ENCODE results near the gene SVOP. TPM values are rescaled to one million over a fixed set of nuclear protein-coding genes. Genes with fewer than 3 reads are reported as not detected.
A peak's percentile ranks its signal among the peaks of the same experiment; 100 is the strongest.

The SVOP gene
- total and polyA plus RNA-seq, 2 of the 4 experiments (the other 2 are of a cell fraction), result not detected

DNA sequence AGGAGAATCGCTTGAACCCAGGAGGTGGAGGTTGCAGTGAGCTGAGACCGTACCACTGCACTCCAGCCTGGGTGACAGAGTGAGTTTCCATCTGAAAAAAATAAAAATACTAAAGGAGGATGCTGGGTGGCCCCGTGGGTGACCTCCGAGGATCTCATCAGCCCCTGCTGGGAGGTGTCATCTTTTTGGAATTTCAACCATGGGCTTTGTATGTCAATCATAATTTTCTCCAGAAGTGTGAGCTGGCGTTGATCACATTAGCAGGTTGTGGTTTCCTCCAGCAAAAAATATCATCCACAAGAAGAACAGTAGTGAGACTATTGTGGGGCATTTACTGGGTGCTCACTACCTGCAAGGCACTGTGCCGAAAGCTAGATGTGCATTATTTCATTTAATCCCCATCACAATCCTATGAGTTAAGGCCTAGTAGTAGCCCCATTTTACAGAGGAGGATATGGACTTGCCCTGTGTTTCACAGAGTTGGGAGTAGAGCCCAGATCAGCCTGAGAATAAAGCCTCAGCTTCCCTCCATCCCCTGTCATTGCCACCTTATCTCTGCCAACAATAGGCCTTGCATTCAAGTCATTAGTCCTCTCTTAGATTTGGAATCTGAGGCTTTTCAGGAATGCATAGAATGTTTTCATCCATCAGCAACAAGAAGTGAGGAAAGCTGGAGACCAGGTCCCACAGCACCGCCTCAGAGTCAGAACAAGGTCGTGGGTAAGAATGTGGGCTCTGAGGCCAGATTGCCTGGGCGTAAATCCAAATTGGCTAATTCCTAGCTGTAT, 39.8 kb downstream of the SVOP start:
- Histone ChIP-seq H3K36me3 (ENCODE audit: control insufficient read depth, insufficient read depth, low read length) (no peaks in the 10 kb centered on the region), H4K20me1 (ENCODE audit: insufficient read depth, low read length) (no peaks in the 10 kb centered on the region), H2BK120ac (ENCODE audit: low read depth, low read length) (no peak overlapping the region), H3K79me1 (ENCODE audit: low read depth in 1 of 2, low read length in 2 of 2) (no peaks in the 10 kb centered on the region), H3K56ac (ENCODE audit: extremely low read depth, insufficient read depth, low read length) (no peak overlapping the region), H3K23ac (ENCODE audit: low read depth, low read length) (no peak overlapping the region), H2BK5ac (ENCODE audit: low read depth, low read length, poor library complexity, severe bottlenecking) (no peak overlapping the region), H4K8ac (ENCODE audit: low read depth in 2 of 2, low read length in 2 of 2) (no peak overlapping the region), H2AK9ac (replicated peaks; ENCODE audit: low read depth, low read length, poor library complexity) (no peak overlapping the region), H3K9me1 (ENCODE audit: insufficient read depth, low read length) (no peaks in the 10 kb centered on the region), H3K4me1 (ENCODE audit: control insufficient read depth, insufficient read depth, low read length) (no peaks in the 10 kb centered on the region), H3K18ac (ENCODE audit: low read depth, low read length) (no peak overlapping the region), H3K9ac (ENCODE audit: low read depth, low read length) (no peak overlapping the region), H2AK5ac (ENCODE audit: low read depth, low read length) (no peak overlapping the region), H3K4ac (ENCODE audit: low read depth, low read length) (no peak overlapping the region), H3K9me3 (ENCODE audit: control insufficient read depth, insufficient read depth, low read length) (no peaks in the 10 kb centered on the region), H3K14ac (replicated peaks; ENCODE audit: low read depth, low read length) (no peak overlapping the region), H4K5ac (ENCODE audit: low read depth, low read length) (no peak overlapping the region), H3K4me2 (ENCODE audit: low read depth, low read length) (no peak overlapping the region), H2BK20ac (ENCODE audit: low read depth, low read length) (no peak overlapping the region), H4K91ac (ENCODE audit: insufficient read depth, low read depth, low read length) (no peak overlapping the region), H3K27ac (ENCODE audit: insufficient read depth, low read length) (no peak overlapping the region), H3K4me3 (ENCODE audit: insufficient read depth, low read depth, low read length) (no peak overlapping the region), H2AFZ (replicated peaks; ENCODE audit: low read length, poor library complexity) (no peak overlapping the region), H2BK15ac (ENCODE audit: low read depth, low read length) (no peak overlapping the region), H3K27me3 (ENCODE audit: control insufficient read depth, insufficient read depth, low read length) (peaks cover 11% of the 10 kb centered on the region)
- TF ChIP-seq POLR2A (IDR thresholded peaks at IDR 0.05; ENCODE audit: low read depth, low read length), result no peak
- TF ChIP-seq, protein P1, sequence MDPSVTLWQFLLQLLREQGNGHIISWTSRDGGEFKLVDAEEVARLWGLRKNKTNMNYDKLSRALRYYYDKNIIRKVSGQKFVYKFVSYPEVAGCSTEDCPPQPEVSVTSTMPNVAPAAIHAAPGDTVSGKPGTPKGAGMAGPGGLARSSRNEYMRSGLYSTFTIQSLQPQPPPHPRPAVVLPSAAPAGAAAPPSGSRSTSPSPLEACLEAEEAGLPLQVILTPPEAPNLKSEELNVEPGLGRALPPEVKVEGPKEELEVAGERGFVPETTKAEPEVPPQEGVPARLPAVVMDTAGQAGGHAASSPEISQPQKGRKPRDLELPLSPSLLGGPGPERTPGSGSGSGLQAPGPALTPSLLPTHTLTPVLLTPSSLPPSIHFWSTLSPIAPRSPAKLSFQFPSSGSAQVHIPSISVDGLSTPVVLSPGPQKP (IDR thresholded peaks at IDR 0.05; ENCODE audit: borderline replicate concordance, low read depth, low read length), result no peak
- TF ChIP-seq, protein P2, sequence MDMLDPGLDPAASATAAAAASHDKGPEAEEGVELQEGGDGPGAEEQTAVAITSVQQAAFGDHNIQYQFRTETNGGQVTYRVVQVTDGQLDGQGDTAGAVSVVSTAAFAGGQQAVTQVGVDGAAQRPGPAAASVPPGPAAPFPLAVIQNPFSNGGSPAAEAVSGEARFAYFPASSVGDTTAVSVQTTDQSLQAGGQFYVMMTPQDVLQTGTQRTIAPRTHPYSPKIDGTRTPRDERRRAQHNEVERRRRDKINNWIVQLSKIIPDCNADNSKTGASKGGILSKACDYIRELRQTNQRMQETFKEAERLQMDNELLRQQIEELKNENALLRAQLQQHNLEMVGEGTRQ (IDR thresholded peaks at IDR 0.05; ENCODE audit: low read depth, low read length), result no peak
- no peak for TF ChIP-seq CHD1 (IDR thresholded peaks at IDR 0.05; ENCODE audit: low read depth, low read length)
- TF ChIP-seq NFE2L2 (IDR thresholded peaks at IDR 0.05; ENCODE audit: low read depth, low read length), result no peak
- no peak for TF ChIP-seq MAFK (IDR thresholded peaks at IDR 0.05; ENCODE audit: low read depth, low read length)
- no peak for TF ChIP-seq MAZ (IDR thresholded peaks at IDR 0.05; ENCODE audit: borderline replicate concordance, low read depth, low read length)
- TF ChIP-seq FOS (IDR thresholded peaks at IDR 0.05; ENCODE audit: low read depth, low read length), result no peak
- TF ChIP-seq RFX5 (IDR thresholded peaks at IDR 0.05; ENCODE audit: low read depth, low read length), result no peak
- no peak for TF ChIP-seq BHLHE40 (IDR thresholded peaks at IDR 0.05; ENCODE audit: low read depth, low read length)
- TF ChIP-seq RCOR1 (IDR thresholded peaks at IDR 0.05; ENCODE audit: insufficient replicate concordance, low read length), result no peak
- TF ChIP-seq SMC3 (IDR thresholded peaks at IDR 0.05; ENCODE audit: low read depth, low read length), result no peak
- TF ChIP-seq, protein P3, sequence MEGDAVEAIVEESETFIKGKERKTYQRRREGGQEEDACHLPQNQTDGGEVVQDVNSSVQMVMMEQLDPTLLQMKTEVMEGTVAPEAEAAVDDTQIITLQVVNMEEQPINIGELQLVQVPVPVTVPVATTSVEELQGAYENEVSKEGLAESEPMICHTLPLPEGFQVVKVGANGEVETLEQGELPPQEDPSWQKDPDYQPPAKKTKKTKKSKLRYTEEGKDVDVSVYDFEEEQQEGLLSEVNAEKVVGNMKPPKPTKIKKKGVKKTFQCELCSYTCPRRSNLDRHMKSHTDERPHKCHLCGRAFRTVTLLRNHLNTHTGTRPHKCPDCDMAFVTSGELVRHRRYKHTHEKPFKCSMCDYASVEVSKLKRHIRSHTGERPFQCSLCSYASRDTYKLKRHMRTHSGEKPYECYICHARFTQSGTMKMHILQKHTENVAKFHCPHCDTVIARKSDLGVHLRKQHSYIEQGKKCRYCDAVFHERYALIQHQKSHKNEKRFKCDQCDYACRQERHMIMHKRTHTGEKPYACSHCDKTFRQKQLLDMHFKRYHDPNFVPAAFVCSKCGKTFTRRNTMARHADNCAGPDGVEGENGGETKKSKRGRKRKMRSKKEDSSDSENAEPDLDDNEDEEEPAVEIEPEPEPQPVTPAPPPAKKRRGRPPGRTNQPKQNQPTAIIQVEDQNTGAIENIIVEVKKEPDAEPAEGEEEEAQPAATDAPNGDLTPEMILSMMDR (conservative IDR thresholded peaks at IDR 0.05; ENCODE audit: low read depth, low read length), result no peak
- TF ChIP-seq MXI1 (IDR thresholded peaks at IDR 0.05; ENCODE audit: borderline replicate concordance, low read depth, low read length), result no peak
- no peak for TF ChIP-seq RAD21 (IDR thresholded peaks at IDR 0.05; ENCODE audit: low read length)
- TF ChIP-seq CEBPB (IDR thresholded peaks at IDR 0.05; ENCODE audit: low read depth, low read length), result no peak
- dilution Hi-C loops (cut with HindIII; ENCODE audit: low sequenced_read_pairs, unreplicated experiment), result no loop called here
- ATAC-seq (ENCODE audit: low read depth) (no peak; the same call in 1 of the 2 replicates), DNase-seq (peak; percentile 32)
- no TSS peak for BruUV-seq (replicated peaks)
- POLR2A ChIA-PET (ENCODE audit: unreplicated experiment), result no interaction called here
- in situ Hi-C loops (cut with MboI; ENCODE audit: low sequenced_read_pairs), result no loop called here
- WGBS, 2 experiments (ENCODE audit: extremely low coverage in 2 of 2, insufficient read length in 1 of 2), result 40% methylated on average over 1 of the region's 9 CpGs; no CpG with 5 or more reads in 1 of the 2 experiments
- intact Hi-C loops (cut with micrococcal nuclease), result no loop called here
- CTCF ChIA-PET, result no interaction called here
